GM13976 (cell line): ENCODE results near the gene TTC19.

Experiments used
- DNase-seq: peaks from one replicate; pipeline ENCODE4 v3.0.0; 2012; ENCODE audit warnings: low spot score
- CTCF ChIP-seq: IDR thresholded peaks from 2 replicates; pipeline ENCODE4 v1.5.1; 2012; ENCODE audit warnings: borderline replicate concordance, mild to moderate bottlenecking; ENCODE audit not compliant: insufficient read depth; ENCODE audit errors: extremely low read depth, missing control alignments, control extremely low read depth
- in situ Hi-C: fragments of 300-500 bp; cut with MboI; formaldehyde crosslinking; loops from one replicate; pipeline ENCODE4 v1.12.0; 2022; ENCODE audit warnings: low sequenced_read_pairs, mixed read lengths, inconsistent platforms; ENCODE audit not compliant: unreplicated experiment

TTC19 gene

GRCh38 chr17:16061631-16062030, 62.0 kb downstream of the TTC19 start:
- in situ Hi-C loops = no loop called here
- no peak for DNase-seq
- no peak for TF ChIP-seq CTCF

DNA sequence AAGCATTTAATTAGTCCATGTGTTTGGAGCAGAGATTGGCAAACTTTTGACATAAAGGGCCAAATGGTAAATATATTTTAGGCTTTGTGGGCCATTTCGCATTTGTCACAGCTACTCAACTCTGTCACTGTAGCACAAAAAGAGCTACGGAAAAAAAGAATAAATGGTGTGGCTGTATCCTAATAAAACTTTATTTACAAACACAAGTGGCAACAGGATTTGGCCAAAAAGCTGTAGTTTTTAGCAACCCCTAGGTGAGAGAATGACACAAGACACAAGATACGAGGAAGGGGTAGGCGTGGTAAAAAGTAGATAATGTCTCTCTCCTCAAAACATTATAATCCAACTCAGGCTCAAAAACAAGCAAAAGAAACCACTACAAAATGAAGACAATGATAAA, 66.5 kb downstream of the TTC19 start:
- in situ Hi-C loops = no loop called here
- no peak for DNase-seq
- no peak for TF ChIP-seq CTCF

DNA sequence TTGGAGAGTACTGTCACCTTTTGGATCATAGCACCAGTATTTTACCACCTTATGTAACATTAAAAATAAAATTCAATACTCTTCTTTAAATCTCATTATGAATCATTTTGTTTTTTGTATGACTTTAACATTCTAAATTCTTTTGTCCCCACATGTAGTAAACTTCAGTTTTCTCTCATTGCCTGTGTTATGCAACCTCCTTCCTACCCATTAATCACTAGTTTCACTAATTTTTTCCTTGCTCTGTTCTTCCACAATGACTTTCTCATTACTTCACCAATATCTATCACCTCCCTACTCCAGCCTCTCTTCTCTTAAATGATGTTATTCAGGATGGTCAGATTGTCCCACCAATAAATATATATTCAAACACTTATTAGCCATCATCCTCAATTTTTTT, 68.7 kb downstream of the TTC19 start:
- no peak for TF ChIP-seq CTCF
- in situ Hi-C loops = no loop called here

GRCh38 chr17:16072031-16072430, 72.4 kb downstream of the TTC19 start:
- TF ChIP-seq CTCF = no peak
- DNase-seq = no peak
- in situ Hi-C loops = no loop called here

More for the DNA sequence above, 68.7 kb downstream of the TTC19 start:
- no peak for DNase-seq

DNA sequence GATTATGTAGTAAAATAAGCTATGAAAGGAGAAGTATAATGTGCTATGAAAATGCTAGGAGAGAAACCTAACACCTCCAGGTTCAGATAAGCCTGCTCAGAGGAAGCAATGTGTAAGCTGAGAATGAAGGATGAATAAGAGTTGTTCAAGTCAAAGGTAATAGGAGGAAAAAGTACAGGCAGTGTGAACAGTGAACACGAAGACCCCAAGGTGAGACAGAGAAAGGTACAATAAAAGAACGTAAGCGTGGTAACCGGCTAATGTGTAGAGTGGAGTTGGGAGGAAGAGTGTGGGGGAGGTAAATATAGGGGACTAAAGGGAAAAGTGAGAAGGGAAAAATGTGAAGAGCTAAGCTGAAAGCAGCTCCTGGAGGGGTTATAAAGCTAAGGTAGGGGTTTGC, 74.2 kb downstream of the TTC19 start:
- no peak for TF ChIP-seq CTCF
- in situ Hi-C loops = no loop called here
- no peak for DNase-seq

DNA sequence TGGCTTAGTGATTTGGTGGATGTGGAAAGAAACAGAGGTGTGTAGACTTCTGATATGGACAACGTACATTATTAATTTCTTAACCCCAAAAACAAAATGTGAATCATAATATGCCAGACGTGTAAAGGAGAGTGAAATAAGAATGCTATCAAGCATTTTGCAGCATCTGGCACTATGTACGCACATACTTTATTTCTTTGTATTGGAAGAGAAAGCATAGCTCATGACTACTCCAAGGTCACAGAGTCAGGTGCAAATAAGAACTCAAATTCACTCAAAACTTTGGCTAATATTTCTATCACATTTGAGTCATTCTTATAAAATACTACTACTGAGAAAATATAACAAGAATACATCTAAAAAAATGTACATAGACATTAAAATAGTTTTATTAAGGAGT, 74.8 kb downstream of the TTC19 start:
- in situ Hi-C loops = no loop called here
- no peak for DNase-seq
- TF ChIP-seq CTCF = no peak

DNA sequence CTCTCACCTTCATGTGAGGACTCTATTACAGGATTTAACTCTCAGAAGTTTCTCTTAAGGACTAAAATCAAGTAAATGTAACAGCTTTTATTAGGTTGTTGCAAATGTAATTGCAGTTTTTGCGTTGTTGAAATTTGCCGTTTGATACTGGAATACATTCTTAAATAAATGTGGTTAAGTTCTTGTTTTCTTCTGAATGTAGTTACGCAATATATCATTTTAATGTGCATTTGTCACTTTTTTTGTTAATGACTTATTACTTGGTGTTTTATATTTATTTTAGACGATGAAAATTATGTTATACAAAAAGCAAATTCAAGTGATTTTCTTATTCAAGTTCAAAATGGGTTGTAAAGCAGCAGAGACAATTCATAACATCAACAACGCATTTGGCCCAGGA, 76.3 kb downstream of the TTC19 start:
- TF ChIP-seq CTCF = no peak
- no peak for DNase-seq
- in situ Hi-C loops = no loop called here
